Liver (tissue), 9 donors: ENCODE measurements around the gene RRP1. TPM values are rescaled to one million over a fixed set of nuclear protein-coding genes. Genes with fewer than 3 reads are reported as not detected.

Source experiments
- DNase-seq: peaks from one replicate; pipeline ENCODE4 v3.0.0-alpha.2; 2017; ENCODE audit warnings: low spot score
- H3K27ac ChIP-seq, 2 donors: one replicate each; pipeline ENCODE4 v1.7.0; 2013; ENCODE audit warnings: inconsistent platforms in 2 of 2, low read length in 2 of 2, control low read depth in 1 of 2, low read depth in 1 of 2, mild to moderate bottlenecking in 1 of 2
- H3K27me3 ChIP-seq, 4 donors: one replicate each; pipeline versions ENCODE4 v1.6.1 to v1.7.0; 2013; ENCODE audit warnings: low read length in 3 of 4, inconsistent platforms in 1 of 4, mild to moderate bottlenecking in 1 of 4, moderate library complexity in 1 of 4; ENCODE audit not compliant: control insufficient read depth in 4 of 4, insufficient read depth in 4 of 4
- H3K36me3 ChIP-seq, 4 donors: one replicate each; pipeline versions ENCODE4 v1.6.1 to v1.7.0; 2013; ENCODE audit warnings: low read length in 3 of 4, mild to moderate bottlenecking in 3 of 4, low read depth in 1 of 4, moderate library complexity in 1 of 4; ENCODE audit not compliant: control insufficient read depth in 4 of 4, insufficient read depth in 3 of 4
- H3K4me1 ChIP-seq, 4 donors: one replicate each; pipeline versions ENCODE4 v1.6.1 to v1.7.0; 2013; ENCODE audit warnings: low read length in 3 of 4, mild to moderate bottlenecking in 3 of 4, moderate library complexity in 1 of 4; ENCODE audit not compliant: control insufficient read depth in 4 of 4, insufficient read depth in 4 of 4
- H3K4me3 ChIP-seq, 3 donors: one replicate each; pipeline versions ENCODE4 v1.6.1 to v1.7.0; 2013; ENCODE audit warnings: low read length in 3 of 3, control low read depth in 1 of 3, low read depth in 1 of 3, mild to moderate bottlenecking in 1 of 3
- H3K9ac ChIP-seq, 2 donors: one replicate each; pipeline ENCODE4 v1.7.0; 2013; ENCODE audit warnings: low read length in 2 of 2, mild to moderate bottlenecking in 2 of 2, moderate library complexity in 2 of 2, control low read depth in 1 of 2, low read depth in 1 of 2
- H3K9me3 ChIP-seq, 4 donors: one replicate each; pipeline versions ENCODE4 v1.6.1 to v1.7.0; 2013; ENCODE audit warnings: low read length in 3 of 4; ENCODE audit not compliant: control insufficient read depth in 4 of 4
- ATF3 ChIP-seq: IDR thresholded peaks from 2 replicates; pipeline ENCODE4 v1.6.1; 2016; ENCODE audit warnings: antibody characterized with exemption
- CTCF ChIP-seq: fragments of 150-350 bp; IDR thresholded peaks from 2 replicates; pipeline ENCODE4 v1.5.1; 2017; ENCODE audit warnings: improper control_type of control experiment, low read depth, low read length; ENCODE audit not compliant: missing input control
- EGR1 ChIP-seq, 2 donors: IDR thresholded peaks; 2 replicates each; pipeline ENCODE4 v1.6.1; 2016 to 2018; ENCODE audit warnings: antibody characterized with exemption in 2 of 2, low read depth in 2 of 2
- FOXA2 ChIP-seq: IDR thresholded peaks from 2 replicates; pipeline ENCODE4 v1.6.1; 2016; ENCODE audit warnings: antibody characterized with exemption
- GABPA ChIP-seq, 2 donors: IDR thresholded peaks in 1 of 2; conservative IDR thresholded peaks in 1 of 2; 2 replicates each; pipeline ENCODE4 v1.6.1; 2016; ENCODE audit warnings: antibody characterized with exemption in 2 of 2, mild to moderate bottlenecking in 1 of 2, moderate library complexity in 1 of 2
- HNF4G ChIP-seq: IDR thresholded peaks from 2 replicates; pipeline ENCODE4 v1.6.1; 2016; ENCODE audit warnings: antibody characterized with exemption
- JUND ChIP-seq, 2 donors: IDR thresholded peaks; 2 replicates each; pipeline ENCODE4 v1.6.1; 2016; ENCODE audit warnings: antibody characterized with exemption in 2 of 2
- MAX ChIP-seq: IDR thresholded peaks from 2 replicates; pipeline ENCODE4 v1.6.1; 2016; ENCODE audit warnings: antibody characterized with exemption
- NR2F2 ChIP-seq: IDR thresholded peaks from 2 replicates; pipeline ENCODE4 v1.6.1; 2016; ENCODE audit warnings: antibody characterized with exemption
- RAD21 ChIP-seq, 2 donors: IDR thresholded peaks; 2 replicates each; pipeline ENCODE4 v1.6.1; 2016; ENCODE audit warnings: antibody characterized with exemption in 2 of 2, mild to moderate bottlenecking in 2 of 2
- REST ChIP-seq: IDR thresholded peaks from 2 replicates; pipeline ENCODE4 v1.6.1; 2016; ENCODE audit warnings: antibody characterized with exemption, mild to moderate bottlenecking
- TAF1 ChIP-seq: conservative IDR thresholded peaks from 2 replicates; pipeline ENCODE4 v1.6.1; 2016; ENCODE audit warnings: antibody characterized with exemption, mild to moderate bottlenecking
- YY1 ChIP-seq: IDR thresholded peaks from 2 replicates; pipeline ENCODE4 v1.6.1; 2016; ENCODE audit warnings: antibody characterized with exemption, mild to moderate bottlenecking
- ZBTB33 ChIP-seq: IDR thresholded peaks from 2 replicates; pipeline ENCODE4 v1.6.1; 2016; ENCODE audit warnings: antibody characterized with exemption
- WGBS: extraction: QIAGEN DNeasy Blood & Tissue Kit; methylation state at CpG from one replicate; pipeline ENCODE4 v1.1.7; 2013; 5-methylcytosine and 5-hydroxymethylcytosine counted together
- polyA plus RNA-seq, 2 donors: library from polyadenylated mRNA; stranded (reverse) in 1 of 2; unstranded in 1 of 2; fragments of 200-250 nt in 1 of 2; fragments of >200 nt in 1 of 2; fragmentation: Nextera tagmentation in 1 of 2; extraction: Ambion mirVana in 1 of 2; gene quantifications; one replicate each; pipeline versions ENCODE4 v1.2.1 to v1.2.3, GENCODE V29; 2013 to 2015
- total RNA-seq, 2 donors: library from RNA; depleted of rRNA; stranded (reverse); fragments of >200 nt; gene quantifications; one replicate each; pipeline ENCODE4 v1.2.3, GENCODE V29; 2014
- donor health status: healthy.
- donor health status: healthy.
- donor health status: healthy.
- donor health status: healthy.
- donor health status: healthy.

Gene RRP1
- total and polyA plus RNA-seq, 4 donors = 5.4 to 15.0 (median 7.7) TPM

- 97% methylated on average over 8 of the region's 8 CpGs for WGBS
- H3K27me3 ChIP-seq = no peaks in the 10 kb centered on the region
- peaks cover 13 to 41% (median 21%) of the 10 kb centered on the region in 4 donors for H3K36me3 ChIP-seq
These were observed 45.4 kb upstream of the RRP1 start for GRCh38 chr21:43743947-43744346.

GRCh38 chr21:43744725-43745124, 44.7 kb upstream of the RRP1 start:
- Histone ChIP-seq H3K4me1 (no peaks in the 10 kb centered on the region), H3K4me3 (no peak overlapping the region), H3K27ac (no peak overlapping the region), H3K36me3 (peaks cover 15 to 43% (median 23%) of the 10 kb centered on the region in 4 donors), H3K9me3 (no peaks in the 10 kb centered on the region), H3K27me3 (no peaks in the 10 kb centered on the region), H3K9ac (no peak overlapping the region)
- no peak for DNase-seq
- TF ChIP-seq TAF1 (no peak), ZBTB33 (no peak), YY1 (no peak)
- WGBS = 98% methylated on average over 18 of the region's 18 CpGs

More at GRCh38 chr21:43743947-43744346, 45.4 kb upstream of the RRP1 start:
- Histone ChIP-seq H3K9ac (no peak overlapping the region), H3K4me3 (no peak overlapping the region), H3K27ac (no peak overlapping the region), H3K4me1 (no peaks in the 10 kb centered on the region), H3K9me3 (no peaks in the 10 kb centered on the region)
- no peak for DNase-seq
- TF ChIP-seq CTCF (no peak), FOXA2 (no peak)

- H3K4me1 ChIP-seq = no peaks in the 10 kb centered on the region
- H3K36me3 ChIP-seq = peaks cover 18 to 53% (median 24%) of the 10 kb centered on the region in 4 donors
- H3K4me3 ChIP-seq = no peak overlapping the region
- H3K27ac ChIP-seq = no peak overlapping the region
- TF ChIP-seq MAX (no peak), ATF3 (no peak), GABPA (IDR thresholded peaks at IDR 0.05 in 1 of 2, conservative IDR thresholded peaks at IDR 0.05 in 1 of 2) (no peak), EGR1 (IDR thresholded peaks at IDR 0.05; ENCODE audit: low read depth in 2 of 2) (no peak), RAD21 (IDR thresholded peaks at IDR 0.05) (no peak), HNF4G (no peak), JUND (IDR thresholded peaks at IDR 0.05) (no peak), REST (no peak), NR2F2 (no peak)
- no peaks in the 10 kb centered on the region for H3K27me3 ChIP-seq
- H3K9ac ChIP-seq = no peak overlapping the region
- DNase-seq = no peak
- WGBS = 95% methylated on average over 16 of the region's 16 CpGs
- no peaks in the 10 kb centered on the region for H3K9me3 ChIP-seq
These were observed 43.4 kb upstream of the RRP1 start for GRCh38 chr21:43745772-43746517.
